ENCODE measurements around the gene RXFP2.

RXFP2 gene

GRCh38 chr13:31755803-31756212 is 16.5 kb downstream of the RXFP2 start:
- no peak for TF ChIP-seq ZNF416 (tag by site-specific recombination; IDR thresholded peaks at IDR 0.05)
- TF ChIP-seq ZNF280D (tag by site-specific recombination; IDR thresholded peaks at IDR 0.05), result no peak
- TF ChIP-seq ZNF175 (tag by site-specific recombination; IDR thresholded peaks at IDR 0.05), result no peak
- TF ChIP-seq ZNF184 (tag by site-specific recombination; IDR thresholded peaks at IDR 0.05), result no peak
- TF ChIP-seq ZFP37 (tag by site-specific recombination; IDR thresholded peaks at IDR 0.05), result no peak
- no peak for TF ChIP-seq ZNF677 (tag by site-specific recombination; IDR thresholded peaks at IDR 0.05)
- no peak for TF ChIP-seq ZBTB48 (tag by site-specific recombination; IDR thresholded peaks at IDR 0.05)
- TF ChIP-seq PRDM2 (tag by site-specific recombination; IDR thresholded peaks at IDR 0.05; ENCODE audit: borderline replicate concordance), result no peak
- no peak for TF ChIP-seq ZNF645 (tag by site-specific recombination; IDR thresholded peaks at IDR 0.05)
- no peak for TF ChIP-seq ZNF335 (tag by site-specific recombination; conservative IDR thresholded peaks at IDR 0.05)
- H3K36me3 ChIP-seq (ENCODE audit: control insufficient read depth in 2 of 2, insufficient read depth in 1 of 2, low read length in 2 of 2), result no peaks in the 10 kb centered on the region
- ChIA-PET CTCF (no interaction called here), POLR2A (no interaction called here)
- no peak overlapping the region for H3K4me3 ChIP-seq (ENCODE audit: low read depth, low read length)
- no peaks in the 10 kb centered on the region for H3K4me1 ChIP-seq (ENCODE audit: control insufficient read depth, insufficient read depth, low read length)
- H3K9me3 ChIP-seq (ENCODE audit: control insufficient read depth, insufficient read depth, low read depth, low read length), result no peaks in the 10 kb centered on the region
- no peak overlapping the region for H3K27ac ChIP-seq (ENCODE audit: extremely low read depth, low read depth, low read length)

- no peak overlapping the region for H3K27ac ChIP-seq (ENCODE audit: extremely low read depth, low read depth, low read length)
- ChIA-PET CTCF (no interaction called here), POLR2A (interaction anchor here (0.6 kb wide), 1 partner anchor 325 kb away, joined by 3 read pairs; no protein-coding TSS in a partner anchor)
- H3K4me3 ChIP-seq (ENCODE audit: low read depth, low read length), result no peak overlapping the region
- H3K4me1 ChIP-seq (ENCODE audit: control insufficient read depth, insufficient read depth, low read length), result no peaks in the 10 kb centered on the region
- TF ChIP-seq ZXDB (tag by site-specific recombination; IDR thresholded peaks at IDR 0.05) (no peak), ZNF416 (tag by site-specific recombination; IDR thresholded peaks at IDR 0.05) (no peak), ZNF561 (tag by site-specific recombination; IDR thresholded peaks at IDR 0.05; ENCODE audit: borderline replicate concordance) (no peak), ZNF548 (tag by site-specific recombination; IDR thresholded peaks at IDR 0.05) (no peak), ZNF274 (IDR thresholded peaks at IDR 0.05; ENCODE audit: low read length) (no peak), ZNF274 (tag by site-specific recombination; IDR thresholded peaks at IDR 0.05; ENCODE audit: borderline replicate concordance) (no peak), OVOL3 (tag by site-specific recombination; IDR thresholded peaks at IDR 0.05) (no peak), INSM2 (tag by site-specific recombination; IDR thresholded peaks at IDR 0.05) (0 out of 2 replicates have a peak, but pooled peaks have one; percentile 15)
- H3K9me3 ChIP-seq (ENCODE audit: control insufficient read depth, insufficient read depth, low read depth, low read length), result no peaks in the 10 kb centered on the region
- H3K36me3 ChIP-seq (ENCODE audit: control insufficient read depth in 2 of 2, insufficient read depth in 1 of 2, low read length in 2 of 2), result no peaks in the 10 kb centered on the region
These were observed 17.0 kb downstream of the RXFP2 start for GRCh38 chr13:31756346-31756745.
